HepG2 (cell line): ENCODE data around the gene MGAT5. TPM values are rescaled to one million over a fixed set of nuclear protein-coding genes. Genes with fewer than 3 reads are reported as not detected.

Source experiments
- CBX1 ChIP-seq: IDR thresholded peaks from one replicate; pipeline ENCODE4 v1.6.1; 2016; ENCODE audit warnings: antibody characterized with exemption, low read depth
- GRHL1 ChIP-seq: sonication (generic); formaldehyde crosslinking; conservative IDR thresholded peaks from 2 replicates; pipeline ENCODE4 v1.8.0; 2022; ENCODE audit warnings: missing genetic modification reagents
- KAT8 ChIP-seq: IDR thresholded peaks from 2 replicates; pipeline ENCODE4 v1.6.1; 2016; ENCODE audit warnings: missing genetic modification reagents, missing compliant biosample characterization
- MED8 ChIP-seq: sonication (generic); formaldehyde crosslinking; IDR thresholded peaks from 2 replicates; pipeline ENCODE4 v1.8.1; 2023; ENCODE audit warnings: mild to moderate bottlenecking, missing genetic modification reagents; ENCODE audit not compliant: insufficient replicate concordance
- PHF21A ChIP-seq: sonication (generic); formaldehyde crosslinking; IDR thresholded peaks from 2 replicates; pipeline ENCODE4 v1.5.0; 2020; ENCODE audit warnings: mild to moderate bottlenecking, missing genetic modification reagents
- POLR2AphosphoS5 ChIP-seq: IDR thresholded peaks from 2 replicates; pipeline ENCODE4 v1.6.1; 2012; ENCODE audit warnings: low read depth, low read length
- SKIL ChIP-seq: sonication (generic); formaldehyde crosslinking; IDR thresholded peaks from 2 replicates; pipeline ENCODE4 v1.8.0; 2022; ENCODE audit warnings: missing genetic modification reagents, mild to moderate bottlenecking, moderate library complexity, borderline replicate concordance
- SMAD9 ChIP-seq: sonication (generic); formaldehyde crosslinking; IDR thresholded peaks from 2 replicates; pipeline ENCODE4 v1.5.1; 2020; ENCODE audit warnings: mild to moderate bottlenecking, missing genetic modification reagents
- SNAPC2 ChIP-seq: sonication (generic); formaldehyde crosslinking; IDR thresholded peaks from 2 replicates; pipeline ENCODE4 v1.8.1; 2022; ENCODE audit warnings: mild to moderate bottlenecking, missing genetic modification reagents
- STAG1 ChIP-seq: sonication (generic); formaldehyde crosslinking; IDR thresholded peaks from 2 replicates; pipeline ENCODE4 v1.4.0; 2020; ENCODE audit warnings: missing genetic modification reagents
- ZKSCAN8 ChIP-seq: IDR thresholded peaks from 2 replicates; pipeline ENCODE4 v1.6.1; 2016; ENCODE audit warnings: borderline replicate concordance, missing genetic modification reagents, missing compliant biosample characterization
- ZNF687 ChIP-seq: sonication (generic); formaldehyde crosslinking; IDR thresholded peaks from 2 replicates; pipeline ENCODE4 v1.5.1; 2020; ENCODE audit warnings: mild to moderate bottlenecking, missing genetic modification reagents, moderate library complexity
- ZNF749 ChIP-seq: sonication (generic); formaldehyde crosslinking; IDR thresholded peaks from 2 replicates; pipeline ENCODE4 v1.8.0; 2022; ENCODE audit warnings: mild to moderate bottlenecking, missing genetic modification reagents, moderate library complexity, borderline replicate concordance
- polyA plus RNA-seq, 8 experiments: library from polyadenylated mRNA; depleted of rRNA in 3 of 8; stranded (reverse) in 7 of 8; unstranded in 1 of 8; fragments of >200 nt; fragmentation: Illumina TruSeq in 4 of 8; extraction: Trizol in 4 of 8; gene quantifications; 2 replicates each; pipeline versions ENCODE4 v1.2.1 to v1.2.3, GENCODE V29; 2011 to 2016; ENCODE audit warnings: low read depth in 4 of 8, missing spikeins in 1 of 8, mixed read lengths in 1 of 8; ENCODE audit not compliant: insufficient read depth in 1 of 8
- total RNA-seq, 5 experiments: library from RNA; depleted of rRNA; stranded (reverse); fragments of >200 nt; fragmentation: Illumina TruSeq; extraction: Trizol; gene quantifications; 2 replicates each; pipeline ENCODE4 v1.2.3, GENCODE V29; 2016; ENCODE audit warnings: low read depth in 1 of 5
- TF ChIP-seq, protein P1 (sequence below): sonication (generic); formaldehyde crosslinking; conservative IDR thresholded peaks from 2 replicates; pipeline ENCODE4 v1.4.0; 2020; ENCODE audit warnings: missing genetic modification reagents
- TF ChIP-seq, protein P2 (sequence below): sonication (generic); formaldehyde crosslinking; IDR thresholded peaks from 2 replicates; pipeline ENCODE4 v1.5.0; 2020; ENCODE audit warnings: mild to moderate bottlenecking, missing genetic modification reagents

MGAT5 gene
- total and polyA plus RNA-seq, 2 of the 13 experiments (the other 11 are each of a cell fraction or from before 2014, with no cell fraction given), result 33.1 to 60.2 TPM

DNA sequence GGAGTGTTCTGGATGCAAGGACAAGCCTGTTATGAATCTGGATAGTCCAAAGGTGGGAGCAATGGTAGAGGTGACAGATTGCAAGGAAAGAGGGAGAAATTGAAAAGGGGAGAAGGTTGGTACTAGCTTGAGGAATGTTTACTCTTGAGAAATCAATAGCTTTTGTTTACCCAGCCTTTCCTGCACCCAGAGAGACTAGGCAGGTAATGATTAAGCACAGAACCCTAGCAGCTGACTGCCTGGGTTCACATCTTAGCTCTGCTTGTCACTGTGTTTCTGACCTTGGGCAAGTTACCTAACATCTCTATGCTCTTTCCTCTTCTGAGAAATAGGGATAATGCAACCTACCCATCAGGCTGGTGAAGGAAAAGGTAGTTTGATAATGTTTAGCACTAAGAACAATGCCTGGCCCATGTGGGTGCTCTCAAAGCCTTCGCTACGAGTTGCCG, 178.6 kb downstream of the MGAT5 start (continued):
- no peak for TF ChIP-seq ZNF687 (CRISPR knock-in tag)
- TF ChIP-seq SKIL, result no peak
- TF ChIP-seq SMAD9 (CRISPR knock-in tag), result no peak
- no peak for TF ChIP-seq STAG1
- TF ChIP-seq, protein P1, sequence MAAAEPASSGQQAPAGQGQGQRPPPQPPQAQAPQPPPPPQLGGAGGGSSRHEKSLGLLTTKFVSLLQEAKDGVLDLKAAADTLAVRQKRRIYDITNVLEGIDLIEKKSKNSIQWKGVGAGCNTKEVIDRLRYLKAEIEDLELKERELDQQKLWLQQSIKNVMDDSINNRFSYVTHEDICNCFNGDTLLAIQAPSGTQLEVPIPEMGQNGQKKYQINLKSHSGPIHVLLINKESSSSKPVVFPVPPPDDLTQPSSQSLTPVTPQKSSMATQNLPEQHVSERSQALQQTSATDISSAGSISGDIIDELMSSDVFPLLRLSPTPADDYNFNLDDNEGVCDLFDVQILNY (CRISPR knock-in tag), result no peak
- TF ChIP-seq, protein P2, sequence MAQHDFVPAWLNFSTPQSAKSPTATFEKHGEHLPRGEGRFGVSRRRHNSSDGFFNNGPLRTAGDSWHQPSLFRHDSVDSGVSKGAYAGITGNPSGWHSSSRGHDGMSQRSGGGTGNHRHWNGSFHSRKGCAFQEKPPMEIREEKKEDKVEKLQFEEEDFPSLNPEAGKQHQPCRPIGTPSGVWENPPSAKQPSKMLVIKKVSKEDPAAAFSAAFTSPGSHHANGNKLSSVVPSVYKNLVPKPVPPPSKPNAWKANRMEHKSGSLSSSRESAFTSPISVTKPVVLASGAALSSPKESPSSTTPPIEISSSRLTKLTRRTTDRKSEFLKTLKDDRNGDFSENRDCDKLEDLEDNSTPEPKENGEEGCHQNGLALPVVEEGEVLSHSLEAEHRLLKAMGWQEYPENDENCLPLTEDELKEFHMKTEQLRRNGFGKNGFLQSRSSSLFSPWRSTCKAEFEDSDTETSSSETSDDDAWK (CRISPR knock-in tag), result no peak
- TF ChIP-seq SNAPC2, result peak; percentile 84; the same call in 1 of the 2 replicates
- TF ChIP-seq CBX1, result no peak
- peak; percentile 93; the same call in 1 of the 2 replicates for TF ChIP-seq ZKSCAN8 (CRISPR knock-in tag)
- TF ChIP-seq KAT8, result peak; percentile 82; the same call in 1 of the 2 replicates
- no peak for TF ChIP-seq GRHL1 (CRISPR knock-in tag)
- no peak for TF ChIP-seq ZNF749
- TF ChIP-seq PHF21A (CRISPR knock-in tag), result peak; percentile 96
- TF ChIP-seq MED8, result peak; percentile 31
- no peak for TF ChIP-seq POLR2AphosphoS5
